ENCODE measurements around the gene PRR20D.
"Not testable (repeated sequence)": the region's sequence is repeated elsewhere in the genome, so short reads cannot be mapped to it uniquely, and the experiment has no call there.

DNA sequence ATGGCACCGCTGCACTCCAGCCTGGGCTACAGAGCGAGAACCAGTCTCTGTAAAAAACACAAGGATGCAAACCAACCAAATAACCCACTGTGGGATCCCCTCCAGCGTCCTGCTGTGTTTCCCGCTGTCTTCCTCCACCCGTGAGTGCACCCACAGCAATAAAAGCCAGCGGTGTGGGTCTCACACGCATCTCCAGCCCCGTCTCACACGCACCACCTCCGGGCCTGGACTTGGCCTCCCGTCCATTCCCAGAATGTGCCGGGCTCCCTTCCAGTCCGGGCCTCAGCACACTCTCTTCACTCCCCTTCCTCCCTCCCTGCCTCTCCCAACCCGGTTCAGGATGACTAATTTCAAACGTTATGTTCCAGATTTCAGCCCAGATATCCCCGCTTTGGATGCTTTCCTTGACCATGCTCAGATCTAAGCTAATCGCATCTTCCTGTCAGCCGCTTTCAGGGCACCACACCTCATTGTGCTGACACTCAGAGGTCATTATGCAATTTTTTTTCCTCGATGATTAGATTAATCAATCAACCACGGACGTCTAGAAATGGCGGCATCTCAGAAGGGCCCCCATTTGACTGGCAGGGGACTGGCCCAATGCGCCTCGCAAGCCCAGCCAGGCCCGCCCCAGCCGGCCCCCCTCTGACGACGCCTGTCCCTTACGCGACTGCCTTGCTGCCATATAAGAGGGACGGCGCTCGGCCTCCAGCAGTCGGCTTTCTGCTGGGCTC, 20.0 kb upstream of the PRR20D start, which contains the start of gene PRR20A:
- TF ChIP-seq, protein P1, sequence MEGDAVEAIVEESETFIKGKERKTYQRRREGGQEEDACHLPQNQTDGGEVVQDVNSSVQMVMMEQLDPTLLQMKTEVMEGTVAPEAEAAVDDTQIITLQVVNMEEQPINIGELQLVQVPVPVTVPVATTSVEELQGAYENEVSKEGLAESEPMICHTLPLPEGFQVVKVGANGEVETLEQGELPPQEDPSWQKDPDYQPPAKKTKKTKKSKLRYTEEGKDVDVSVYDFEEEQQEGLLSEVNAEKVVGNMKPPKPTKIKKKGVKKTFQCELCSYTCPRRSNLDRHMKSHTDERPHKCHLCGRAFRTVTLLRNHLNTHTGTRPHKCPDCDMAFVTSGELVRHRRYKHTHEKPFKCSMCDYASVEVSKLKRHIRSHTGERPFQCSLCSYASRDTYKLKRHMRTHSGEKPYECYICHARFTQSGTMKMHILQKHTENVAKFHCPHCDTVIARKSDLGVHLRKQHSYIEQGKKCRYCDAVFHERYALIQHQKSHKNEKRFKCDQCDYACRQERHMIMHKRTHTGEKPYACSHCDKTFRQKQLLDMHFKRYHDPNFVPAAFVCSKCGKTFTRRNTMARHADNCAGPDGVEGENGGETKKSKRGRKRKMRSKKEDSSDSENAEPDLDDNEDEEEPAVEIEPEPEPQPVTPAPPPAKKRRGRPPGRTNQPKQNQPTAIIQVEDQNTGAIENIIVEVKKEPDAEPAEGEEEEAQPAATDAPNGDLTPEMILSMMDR (IDR thresholded peaks at IDR 0.05): not testable (repeated sequence)
- not testable (repeated sequence) for TF ChIP-seq POLR2A, POLR2AphosphoS5 (IDR thresholded peaks at IDR 0.05)
